NCI-H2107 treated with DMSO at 0.1 percent for 48 hours (cell line): ENCODE data around the gene RAPSN.
A peak's percentile ranks its signal among the peaks of the same experiment; 100 is the strongest.

Source experiments
- DNase-seq: peaks from one replicate; lab custom pipeline; 2025; ENCODE audit not compliant: unreplicated experiment; lab: John Stamatoyannopoulos, UW

Gene RAPSN

GRCh38 chr11:47466701-47467250 lies 17.8 kb upstream of the RAPSN start:
- peak; percentile 68 for DNase-seq

- DNase-seq = no peak
Measured at GRCh38 chr11:47466201-47466600, 17.3 kb upstream of the RAPSN start.

GRCh38 chr11:47464483-47464882 lies 15.5 kb upstream of the RAPSN start:
- DNase-seq = peak; percentile 96

- no peak for DNase-seq
Measured at GRCh38 chr11:47461876-47462275, 12.9 kb upstream of the RAPSN start.

- DNase-seq = no peak
Measured at GRCh38 chr11:47460571-47461235, 11.8 kb upstream of the RAPSN start.

DNA sequence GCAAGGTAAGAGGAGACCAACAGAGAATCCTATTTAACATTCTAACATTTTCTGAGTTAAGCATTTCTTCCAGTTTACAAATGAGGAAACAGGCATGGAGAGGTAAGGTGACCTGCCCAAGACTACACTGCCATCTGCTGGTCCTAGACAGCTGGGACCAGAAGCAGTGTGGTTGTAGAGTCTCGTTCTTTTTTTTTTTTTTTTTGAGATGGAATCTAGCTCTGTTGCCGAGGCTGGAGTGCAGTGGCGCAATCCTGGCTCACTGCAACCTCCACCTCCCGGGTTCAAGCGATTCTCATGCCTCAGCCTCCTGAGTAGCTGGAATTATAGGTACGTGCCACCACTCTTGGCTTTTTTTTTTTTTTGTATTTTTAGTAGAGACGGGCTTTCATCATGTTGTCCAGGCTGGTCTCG lies 5.3 kb upstream of the RAPSN start:
- peak; percentile 88 for DNase-seq

GRCh38 chr11:47453365-47453764 lies 4.4 kb upstream of the RAPSN start:
- no peak for DNase-seq

DNA sequence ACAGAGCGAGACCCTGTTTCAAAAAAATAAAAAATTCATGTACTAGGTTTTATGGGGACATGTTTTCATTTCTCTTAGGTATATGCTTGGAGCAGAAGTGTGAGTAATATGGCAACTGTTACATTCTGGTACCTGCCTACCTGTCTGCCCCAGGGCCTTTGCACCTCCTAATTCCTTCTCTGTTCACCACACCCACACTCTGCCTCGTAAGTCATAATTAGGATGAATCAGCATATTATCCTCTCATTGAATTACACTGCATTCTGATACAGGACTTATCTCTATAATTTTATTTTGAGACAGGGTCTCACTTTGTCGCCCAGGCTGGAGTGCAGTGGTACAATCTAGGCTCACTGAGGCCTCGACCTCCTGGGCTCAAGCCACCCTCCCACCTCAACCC lies 3.1 kb upstream of the RAPSN start:
- no peak for DNase-seq

DNA sequence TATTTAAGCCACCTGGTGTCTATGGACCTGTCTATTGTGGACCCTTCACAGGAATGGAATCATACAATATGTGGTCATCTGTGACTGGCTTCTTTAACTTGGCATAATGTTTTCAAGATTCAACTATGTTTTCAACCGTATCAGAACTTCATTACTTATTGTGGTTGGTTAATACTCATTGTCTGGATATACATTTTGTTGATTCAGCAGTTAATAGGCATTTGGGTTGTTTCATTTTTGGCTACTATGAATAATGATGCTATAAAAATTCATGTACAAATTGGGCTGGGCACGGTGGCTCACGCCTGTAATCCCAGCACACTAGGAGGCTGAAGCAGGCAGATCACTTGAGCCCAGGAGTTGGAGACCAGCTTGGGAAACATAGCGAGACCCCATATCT lies 2.5 kb upstream of the RAPSN start:
- DNase-seq = no peak

- DNase-seq = no peak
Measured at GRCh38 chr11:47449541-47449940, 605 bp upstream of the RAPSN start.

- DNase-seq = no peak
Measured at GRCh38 chr11:47447906-47448305, 1.0 kb downstream of the RAPSN start.

GRCh38 chr11:47446833-47447232 lies 2.1 kb downstream of the RAPSN start:
- no peak for DNase-seq

GRCh38 chr11:47445840-47446239 lies 3.1 kb downstream of the RAPSN start:
- DNase-seq = no peak

DNA sequence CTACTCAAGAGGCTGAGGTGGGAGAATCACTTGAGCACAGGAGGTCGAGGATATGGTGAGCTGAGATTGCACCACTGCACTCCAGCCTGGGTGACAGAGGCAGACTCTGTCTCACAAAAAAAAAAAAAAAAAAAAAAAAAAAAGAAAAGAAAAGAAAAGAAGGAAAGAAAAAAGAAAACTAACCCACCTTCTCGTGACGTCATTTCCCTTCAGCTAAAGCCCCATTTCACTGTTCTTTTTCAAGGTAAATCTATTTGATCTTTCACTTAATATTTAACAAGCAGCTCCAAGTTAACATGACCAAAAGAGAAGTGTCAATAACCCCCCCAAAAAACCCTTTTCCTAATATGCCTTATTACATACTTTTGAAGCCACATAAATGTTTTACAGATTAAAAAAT lies 5.1 kb downstream of the RAPSN start:
- no peak for DNase-seq

- peak; percentile 79 for DNase-seq
Measured at GRCh38 chr11:47443028-47443700, 5.8 kb downstream of the RAPSN start.

DNA sequence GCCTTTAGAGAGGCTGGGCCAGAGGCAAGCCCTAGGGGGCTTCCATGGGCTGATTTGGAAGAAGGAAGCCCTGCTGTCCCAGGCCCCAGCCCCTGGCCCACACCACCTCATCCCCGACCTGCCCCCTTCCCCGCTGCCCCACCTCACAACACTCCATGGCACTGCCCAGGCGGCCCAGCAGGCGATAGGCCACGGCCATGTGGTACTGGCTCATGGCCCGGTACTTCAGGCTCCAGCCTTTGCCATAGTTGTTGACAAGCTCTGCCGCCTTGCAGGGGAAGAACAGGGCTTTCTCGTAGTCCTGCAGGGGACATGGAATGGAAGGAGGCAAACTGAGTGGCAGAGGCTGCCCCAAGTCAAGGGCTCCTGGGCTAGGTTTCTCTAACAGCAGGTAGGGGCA lies 6.4 kb downstream of the RAPSN start:
- no peak for DNase-seq

DNA sequence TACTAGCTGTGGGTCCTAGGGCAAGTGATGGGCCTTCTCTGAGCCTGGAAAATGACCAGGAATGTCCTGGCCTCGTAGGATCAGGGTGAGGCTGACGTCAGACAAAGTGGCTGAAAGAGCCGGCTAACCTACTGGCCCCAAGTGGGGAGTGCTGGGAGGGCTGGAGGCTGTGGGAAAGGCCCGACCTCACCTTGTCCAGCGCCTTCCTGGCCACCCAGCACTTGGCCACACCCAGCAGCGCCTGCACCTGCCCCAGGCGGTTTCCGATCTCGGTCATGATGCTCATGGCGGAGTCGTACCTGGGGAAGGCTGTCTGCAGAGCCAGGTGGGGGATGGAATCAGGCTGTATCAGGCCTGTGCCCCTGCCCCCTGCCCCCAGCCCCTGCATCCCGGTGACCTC lies 7.5 kb downstream of the RAPSN start:
- DNase-seq = no peak

DNA sequence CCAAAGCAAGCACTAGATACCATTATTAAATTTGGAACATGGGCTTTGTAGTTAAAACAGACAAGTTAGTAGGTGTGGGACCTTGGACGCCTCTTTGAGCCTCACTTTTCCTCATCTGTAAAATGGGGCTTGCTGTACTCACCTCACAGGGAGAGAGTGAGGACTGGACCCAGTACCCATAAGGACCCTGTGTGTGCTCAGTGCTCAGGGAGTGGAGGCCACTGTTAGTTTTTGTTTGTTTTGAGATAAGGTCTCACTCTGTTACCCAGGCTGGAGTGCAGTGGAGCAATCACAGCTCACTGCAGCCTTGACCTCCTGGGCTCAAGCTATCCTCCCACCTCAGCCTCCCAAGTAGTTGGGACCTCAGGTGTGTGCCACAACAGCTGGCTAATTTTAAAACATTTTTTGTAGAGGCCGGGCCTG lies 8.9 kb downstream of the RAPSN start:
- DNase-seq = no peak

- no peak for DNase-seq
Measured at GRCh38 chr11:47438721-47439120, 10.2 kb downstream of the RAPSN start.

GRCh38 chr11:47437746-47438418 lies 11.1 kb downstream of the RAPSN start:
- peak; percentile 9 for DNase-seq

DNA sequence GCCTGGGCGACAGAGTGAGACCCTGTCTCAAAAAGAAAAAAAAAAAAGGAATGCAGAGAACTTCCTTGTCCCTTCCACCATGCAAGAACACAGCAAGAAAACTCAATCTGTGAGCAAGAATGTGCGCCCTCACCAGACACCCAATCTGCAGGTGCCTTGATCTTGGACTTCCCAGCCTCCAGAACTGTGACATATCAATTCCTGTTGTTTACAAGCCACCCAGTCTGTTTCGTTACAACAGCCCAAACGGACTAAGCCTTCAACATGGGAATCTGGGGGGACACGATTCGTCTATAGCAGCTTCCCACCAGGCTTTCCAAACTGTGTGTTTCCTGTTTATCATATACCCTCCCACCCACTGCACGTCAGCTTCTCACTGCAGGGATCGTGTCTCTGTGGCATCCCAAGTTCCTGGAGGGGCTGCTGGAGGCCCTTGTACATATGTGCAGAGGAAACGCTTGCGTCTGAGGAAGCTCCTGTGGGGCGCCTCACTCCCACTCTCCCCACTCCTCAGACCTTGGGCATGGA lies 11.7 kb downstream of the RAPSN start:
- no peak for DNase-seq

GRCh38 chr11:47436726-47437125 lies 12.2 kb downstream of the RAPSN start:
- no peak for DNase-seq
